Esophagus squamous epithelium (tissue), 4 donors: ENCODE measurements around the gene CXorf66.

Source experiments
- POLR2A ChIP-seq, 4 donors: fragments of 450-650 bp; IDR thresholded peaks; one replicate each; pipeline ENCODE4 v1.6.1; 2017; ENCODE audit warnings: antibody characterized with exemption in 4 of 4, mild to moderate bottlenecking in 4 of 4, moderate library complexity in 3 of 4
- TF ChIP-seq, protein P1 (sequence below), 6 experiments: fragments of 450-650 bp in 4 of 6; fragments of 200-600 bp in 2 of 6; sonication (generic) in 2 of 6; IDR thresholded peaks; one replicate each; pipeline ENCODE4 v1.5.1; 2016 to 2019; ENCODE audit warnings: antibody characterized with exemption in 6 of 6, mild to moderate bottlenecking in 4 of 6, moderate library complexity in 4 of 6

DNA sequence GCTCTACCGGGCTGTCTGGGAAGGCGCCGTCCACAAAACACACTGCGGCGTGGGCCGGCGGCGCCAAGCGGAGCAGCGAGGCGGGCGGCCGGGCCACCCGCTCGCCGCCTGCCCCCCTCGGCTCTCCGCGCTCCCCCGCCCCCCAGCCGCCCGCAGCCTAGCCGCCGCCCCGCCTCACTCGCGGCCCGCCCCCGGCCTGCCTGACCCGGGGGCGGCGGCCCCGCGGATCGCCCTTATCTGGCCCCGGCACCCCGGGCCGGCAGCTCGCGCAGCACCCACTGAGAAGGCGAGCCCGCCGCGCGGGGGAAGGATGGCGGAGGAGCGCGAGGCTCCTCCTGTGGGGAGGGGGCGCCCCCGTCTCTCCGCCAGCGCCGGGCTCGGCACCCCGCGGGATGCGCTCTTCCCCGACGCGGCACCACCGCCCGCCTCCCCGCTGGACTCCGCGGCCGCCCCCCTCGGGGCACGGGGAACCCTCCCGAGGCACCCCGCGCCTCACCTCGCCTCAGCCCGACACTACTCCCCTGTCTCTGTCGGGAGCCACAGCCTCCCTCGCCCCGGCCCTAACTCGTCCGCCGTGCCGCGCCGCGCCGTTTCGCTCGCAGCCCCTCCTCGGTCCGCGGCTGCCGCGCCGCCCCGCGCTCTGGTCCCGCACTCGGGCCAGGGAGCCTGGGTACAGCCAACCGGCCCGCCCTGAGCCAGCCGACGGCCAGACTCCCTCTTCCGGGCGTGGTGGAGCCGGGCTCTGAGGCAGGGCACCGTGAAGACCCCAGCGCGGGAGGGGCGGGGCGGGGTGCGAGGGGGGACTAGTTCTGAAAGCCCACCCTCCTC lies 33.0 kb downstream of the CXorf66 start:
- TF ChIP-seq, protein P1, sequence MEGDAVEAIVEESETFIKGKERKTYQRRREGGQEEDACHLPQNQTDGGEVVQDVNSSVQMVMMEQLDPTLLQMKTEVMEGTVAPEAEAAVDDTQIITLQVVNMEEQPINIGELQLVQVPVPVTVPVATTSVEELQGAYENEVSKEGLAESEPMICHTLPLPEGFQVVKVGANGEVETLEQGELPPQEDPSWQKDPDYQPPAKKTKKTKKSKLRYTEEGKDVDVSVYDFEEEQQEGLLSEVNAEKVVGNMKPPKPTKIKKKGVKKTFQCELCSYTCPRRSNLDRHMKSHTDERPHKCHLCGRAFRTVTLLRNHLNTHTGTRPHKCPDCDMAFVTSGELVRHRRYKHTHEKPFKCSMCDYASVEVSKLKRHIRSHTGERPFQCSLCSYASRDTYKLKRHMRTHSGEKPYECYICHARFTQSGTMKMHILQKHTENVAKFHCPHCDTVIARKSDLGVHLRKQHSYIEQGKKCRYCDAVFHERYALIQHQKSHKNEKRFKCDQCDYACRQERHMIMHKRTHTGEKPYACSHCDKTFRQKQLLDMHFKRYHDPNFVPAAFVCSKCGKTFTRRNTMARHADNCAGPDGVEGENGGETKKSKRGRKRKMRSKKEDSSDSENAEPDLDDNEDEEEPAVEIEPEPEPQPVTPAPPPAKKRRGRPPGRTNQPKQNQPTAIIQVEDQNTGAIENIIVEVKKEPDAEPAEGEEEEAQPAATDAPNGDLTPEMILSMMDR (IDR thresholded peaks at IDR 0.05): no peak
- peak in 1 of 4 donors; percentile 35 for TF ChIP-seq POLR2A (IDR thresholded peaks at IDR 0.05)
